HG02763 (cell line): ENCODE results near the gene ANKRD1.
A peak's percentile ranks its signal among the peaks of the same experiment; 100 is the strongest.
"Not testable (repeated sequence)": the region's sequence is repeated elsewhere in the genome, so short reads cannot be mapped to it uniquely, and the experiment has no call there.

Experiments
- ATAC-seq: cut with Tn5 transposase; IDR thresholded peaks from one replicate; pipeline ENCODE4 v1.9.1; 2021; ENCODE audit warnings: mild to moderate bottlenecking, moderate library complexity; ENCODE audit not compliant: unreplicated experiment

ANKRD1 gene

GRCh38 chr10:90920986-90921666 lies at the start of gene ANKRD1:
ANKRD1 (minus strand) TSS chr10:90921087; CDS start chr10:90921027, 60 bp downstream.
- no peak for ATAC-seq

- no peak for ATAC-seq
These were observed 49.2 kb upstream of the ANKRD1 start for GRCh38 chr10:90969947-90970673.

DNA sequence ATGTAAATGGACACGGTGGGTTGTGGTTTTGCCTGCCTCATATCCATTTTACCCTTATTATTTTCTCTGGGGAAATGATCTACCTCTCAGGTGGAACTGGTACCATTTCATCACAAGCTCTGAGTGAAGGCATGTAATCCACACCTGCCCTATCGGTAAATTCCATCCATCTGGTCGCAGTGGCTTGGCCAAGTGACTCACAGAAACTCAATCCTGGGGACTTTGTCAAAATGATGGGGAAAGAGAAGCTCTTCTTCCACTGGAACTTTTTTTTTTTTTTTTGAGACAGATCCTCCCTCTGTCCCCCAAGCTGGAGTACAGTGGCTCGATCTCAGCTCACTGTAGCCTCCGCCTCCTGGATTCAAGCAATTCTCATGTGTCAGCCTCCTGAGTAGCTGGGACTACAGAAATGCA lies 48.2 kb upstream of the ANKRD1 start:
- ATAC-seq, result no peak

- ATAC-seq, result no peak
These were observed 47.6 kb upstream of the ANKRD1 start for GRCh38 chr10:90968328-90969081.

DNA sequence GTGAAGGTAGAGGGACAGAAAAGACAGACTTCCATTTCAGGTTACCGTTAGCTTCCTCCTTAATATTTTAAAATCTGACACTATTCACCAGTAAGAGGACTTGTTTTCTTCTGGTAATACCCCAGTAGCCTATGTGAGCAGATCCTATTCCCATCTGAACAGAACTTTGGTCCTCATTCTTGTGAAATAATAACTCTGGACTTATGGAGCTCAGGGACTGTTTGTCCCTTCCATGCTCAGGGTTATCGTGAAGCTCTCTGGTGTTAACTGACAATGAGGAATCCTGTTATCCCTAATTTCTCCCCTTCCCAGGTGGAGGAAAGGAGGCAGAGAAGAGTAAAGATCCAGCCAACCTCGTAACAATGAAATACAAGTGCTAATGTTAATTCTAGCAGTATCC lies 47.0 kb upstream of the ANKRD1 start:
- no peak for ATAC-seq

GRCh38 chr10:90966146-90966545 lies 45.3 kb upstream of the ANKRD1 start:
- no peak for ATAC-seq

DNA sequence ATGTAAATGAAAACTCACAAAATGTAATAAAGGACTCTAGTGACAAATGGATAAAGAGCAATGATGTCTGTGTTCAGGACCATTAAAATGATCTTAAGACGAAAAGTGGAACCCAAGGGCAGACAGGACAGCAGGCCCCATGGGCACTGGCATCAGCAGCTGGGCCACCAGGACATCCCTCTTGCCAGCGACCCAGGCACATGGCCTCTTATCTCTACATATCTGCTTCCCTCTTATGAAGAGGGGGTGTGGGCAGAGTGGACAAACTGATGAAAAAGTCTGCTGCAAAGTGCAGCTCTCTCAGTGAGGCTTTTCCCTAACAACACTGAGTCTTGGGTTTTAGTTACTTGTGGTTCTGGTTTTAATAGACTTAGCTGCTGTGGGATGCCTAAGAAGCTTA lies 44.8 kb upstream of the ANKRD1 start:
- ATAC-seq, result no peak

DNA sequence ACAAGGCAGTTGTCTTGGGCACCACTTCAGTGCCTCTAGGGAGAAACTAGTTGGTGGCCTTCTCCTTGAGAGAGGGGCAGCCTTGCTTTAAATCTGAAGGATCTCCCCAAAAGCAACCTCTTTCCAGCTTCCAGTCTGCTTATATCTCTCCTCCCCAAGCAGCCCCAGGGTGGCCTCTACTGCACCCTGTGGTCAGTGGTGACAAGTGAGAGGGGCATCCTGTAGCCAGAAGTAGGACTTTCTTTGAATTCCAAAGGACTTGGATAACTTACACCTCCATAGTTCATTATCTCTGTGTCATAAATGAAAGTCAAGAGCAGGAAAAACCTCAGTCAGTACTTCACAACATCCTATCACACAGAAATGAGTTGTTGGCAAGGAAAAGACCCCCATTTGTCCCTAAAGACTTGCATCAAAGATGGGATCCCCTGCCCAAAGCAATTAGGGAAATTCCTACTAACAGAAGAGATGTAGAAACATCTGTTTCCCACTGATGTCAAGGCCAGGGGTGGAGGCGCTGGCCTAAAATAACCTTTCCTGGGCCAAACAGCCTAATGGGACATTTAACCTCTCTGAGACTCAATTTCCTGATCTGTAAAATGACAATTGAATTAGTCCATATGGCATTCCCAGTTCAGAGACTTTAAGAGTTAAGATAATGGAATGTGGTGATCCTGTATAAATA lies 44.0 kb upstream of the ANKRD1 start:
- no peak for ATAC-seq

DNA sequence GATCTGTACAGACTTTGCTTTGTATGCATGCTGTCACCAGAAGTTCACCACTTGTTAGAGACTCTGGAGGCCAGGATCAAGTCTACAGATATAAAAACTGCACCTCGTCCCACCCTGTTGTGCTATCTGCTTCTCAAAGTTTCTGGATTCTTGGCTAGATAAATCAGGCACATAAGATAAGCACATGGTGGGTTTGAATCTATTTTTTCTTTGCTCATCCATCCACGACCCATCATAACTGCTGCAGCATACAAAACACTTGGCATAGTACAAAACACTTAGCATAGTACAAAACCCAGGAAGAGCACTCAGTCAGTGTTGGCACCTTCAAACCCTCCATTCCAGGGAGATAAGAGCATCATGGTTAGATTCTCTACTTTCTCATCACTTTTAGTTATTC lies 42.4 kb upstream of the ANKRD1 start:
- no peak for ATAC-seq

- no peak for ATAC-seq
These were observed 39.5 kb upstream of the ANKRD1 start for GRCh38 chr10:90960355-90960814.

DNA sequence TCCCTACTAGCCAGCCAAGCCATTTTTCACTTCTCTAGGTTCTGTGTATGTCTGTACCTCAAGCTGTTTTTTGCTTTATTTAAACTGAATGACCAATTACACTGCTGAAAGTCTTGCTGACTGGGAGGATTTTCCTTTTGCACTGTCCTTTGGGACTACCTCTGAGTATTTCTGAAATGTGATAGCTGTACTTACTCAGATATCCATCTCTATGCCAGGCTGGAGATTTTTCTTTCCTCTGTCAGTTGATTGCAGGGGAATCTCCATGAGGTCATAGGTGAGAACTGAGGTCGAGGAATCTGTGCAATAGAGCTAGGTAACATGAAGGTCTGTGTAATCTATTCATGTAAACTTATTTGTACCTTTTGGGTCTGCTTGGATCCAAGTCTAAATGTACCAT lies 38.9 kb upstream of the ANKRD1 start:
- ATAC-seq, result no peak

DNA sequence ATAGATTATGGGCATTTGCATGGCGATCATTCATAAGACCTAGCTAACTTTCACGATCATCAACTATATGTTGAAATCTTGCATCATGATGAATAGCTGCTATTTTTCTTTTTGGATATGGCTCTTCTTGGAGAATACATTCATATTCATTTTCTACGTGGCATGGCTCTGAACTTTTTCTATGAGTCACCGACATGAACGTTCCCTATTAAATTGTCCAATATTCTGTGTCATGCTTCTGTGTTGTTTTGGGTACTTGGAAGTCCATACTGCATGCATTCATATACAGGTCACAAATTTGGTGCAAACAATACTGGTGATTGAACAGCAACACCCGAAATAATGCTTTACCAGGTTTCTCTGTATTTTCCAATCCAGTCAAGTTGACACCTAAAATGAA lies 37.9 kb upstream of the ANKRD1 start:
- no peak for ATAC-seq

GRCh38 chr10:90947030-90947960 lies 26.4 kb upstream of the ANKRD1 start:
- ATAC-seq, result peak; percentile 64

DNA sequence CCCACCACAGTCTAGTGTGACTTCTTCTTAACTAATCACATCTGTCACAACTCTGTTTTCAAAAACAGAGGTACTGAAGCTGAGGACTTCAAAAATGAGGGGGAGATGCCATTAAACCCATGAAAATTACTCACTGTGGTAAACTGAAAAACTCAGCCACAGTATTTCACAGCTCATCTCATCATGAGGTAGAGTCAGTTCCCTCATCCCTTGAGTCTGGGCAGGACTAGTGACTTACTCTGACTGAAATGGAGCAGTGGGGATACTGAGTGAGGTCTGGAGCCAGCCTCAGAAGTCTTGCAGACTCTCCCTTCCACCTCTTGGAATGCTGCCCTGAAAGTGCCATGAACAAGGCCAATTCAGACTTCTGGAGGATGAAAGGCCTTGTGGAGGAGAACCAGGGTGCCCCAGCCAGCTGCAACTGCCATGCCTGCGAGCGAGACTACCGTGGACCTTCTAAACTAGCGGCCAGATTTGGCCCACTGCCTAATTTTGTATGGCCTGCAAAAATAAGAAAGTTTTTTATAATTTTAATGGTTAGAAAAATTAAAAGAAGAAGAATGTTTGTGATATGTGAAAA lies 24.7 kb upstream of the ANKRD1 start:
- ATAC-seq, result no peak

GRCh38 chr10:90944749-90945148 lies 23.9 kb upstream of the ANKRD1 start:
- ATAC-seq, result no peak

GRCh38 chr10:90942980-90943379 lies 22.1 kb upstream of the ANKRD1 start:
- ATAC-seq, result not testable (repeated sequence)

- no peak for ATAC-seq
These were observed 18.8 kb upstream of the ANKRD1 start for GRCh38 chr10:90939648-90940047.

- no peak for ATAC-seq
These were observed 18.2 kb upstream of the ANKRD1 start for GRCh38 chr10:90939116-90939515.

GRCh38 chr10:90937645-90938258 lies 16.9 kb upstream of the ANKRD1 start:
- ATAC-seq, result no peak
